GM12878 (cell line): Measurements from ENCODE around the gene PARS2. TPM values are rescaled to one million over a fixed set of nuclear protein-coding genes. Genes with fewer than 3 reads are reported as not detected.
A peak's percentile ranks its signal among the peaks of the same experiment; 100 is the strongest.

Experiments
- ATAC-seq: fragments of 200-7000 bp; cut with Tn5 transposase; 3 replicates; pipeline ENCODE4 v1.9.1; 2020; ENCODE audit warnings: mild to moderate bottlenecking, moderate library complexity
- BruUV-seq: library from RNA; stranded (reverse); fragments of 400-500 nt; replicated peaks from 2 replicates; lab custom pipeline; 2021; lab: Mats Ljungman, UMichigan
- CTCF ChIA-PET: fragments of 300-600 bp; sonication (Branson Sonifier 250); formaldehyde crosslinking; extraction: SDS; loops from one replicate; lab custom pipeline; 2021; ENCODE audit warnings: inconsistent platforms; lab: Yijun Ruan, JAX
- POLR2A ChIA-PET: fragments of 350-600 bp; formaldehyde crosslinking; extraction: SDS; loops from one replicate; lab custom pipeline; 2021; ENCODE audit warnings: inconsistent platforms; lab: Charles Lee
- RAD21 ChIA-PET: fragments of 300-600 bp; sonication (Branson Sonifier 250); formaldehyde crosslinking; loops from one replicate; lab custom pipeline; 2023; ENCODE audit warnings: antibody characterized with exemption; ENCODE audit not compliant: unreplicated experiment; lab: Charles Lee
- SMC1A ChIA-PET: fragments of 300-600 bp; sonication (Branson Sonifier 250); formaldehyde crosslinking; loops from one replicate; lab custom pipeline; 2023; ENCODE audit not compliant: unreplicated experiment, uncharacterized antibody; lab: Charles Lee
- DNase-seq: peaks from one replicate; pipeline ENCODE4 v3.0.0-alpha.2; 2011; ENCODE audit warnings: low read depth, low spot score
- FAIRE-seq: peaks from 3 replicates; lab custom pipeline; 2011; peaks lifted over from hg19 to GRCh38; lab: Jason Lieb, UNC
- H2AFZ ChIP-seq: 2 replicates; pipeline ENCODE4 v1.6.0; 2011; ENCODE audit warnings: low read depth, low read length, control low read depth; ENCODE audit not compliant: control insufficient read depth
- H3K27ac ChIP-seq: 2 replicates; pipeline ENCODE4 v1.5.1; 2011; ENCODE audit warnings: control low read depth; ENCODE audit not compliant: control insufficient read depth, insufficient read depth
- H3K27me3 ChIP-seq, 2 experiments: replicated peaks in 1 of 2; 2 replicates each; pipeline versions ENCODE4 v1.6.0 to v1.6.1; 2011; ENCODE audit warnings: low read length in 1 of 2; ENCODE audit not compliant: control insufficient read depth in 2 of 2, insufficient read depth in 2 of 2
- H3K36me3 ChIP-seq, 2 experiments: 2 replicates each; pipeline ENCODE4 v1.5.1; 2011; ENCODE audit warnings: low read length in 1 of 2; ENCODE audit not compliant: control insufficient read depth in 2 of 2, insufficient read depth in 2 of 2
- H3K4me1 ChIP-seq: 2 replicates; pipeline ENCODE4 v1.6.1; 2011; ENCODE audit warnings: mild to moderate bottlenecking, low read length, moderate library complexity, mixed read lengths; ENCODE audit not compliant: control insufficient read depth, insufficient read depth
- H3K4me2 ChIP-seq: 2 replicates; pipeline ENCODE4 v1.6.0; 2011; ENCODE audit warnings: control low read depth; ENCODE audit not compliant: control insufficient read depth, insufficient read depth
- H3K4me3 ChIP-seq: fragments of 200-600 bp; sonication (generic); 2 replicates; pipeline ENCODE4 v1.5.1; 2016
- H3K79me2 ChIP-seq: 2 replicates; pipeline ENCODE4 v1.6.0; 2011; ENCODE audit warnings: low read length; ENCODE audit not compliant: control insufficient read depth, insufficient read depth
- H3K9ac ChIP-seq: 2 replicates; pipeline ENCODE4 v1.8.0; 2011; ENCODE audit warnings: low read length, control low read depth, mixed read lengths; ENCODE audit not compliant: control insufficient read depth, insufficient read depth
- H3K9me3 ChIP-seq: replicated peaks from 3 replicates; pipeline ENCODE4 v1.5.1; 2011; ENCODE audit warnings: mild to moderate bottlenecking, low read length; ENCODE audit not compliant: control insufficient read depth, insufficient read depth
- H4K20me1 ChIP-seq: 2 replicates; pipeline ENCODE4 v1.6.0; 2011; ENCODE audit not compliant: control insufficient read depth, insufficient read depth
- ASH2L ChIP-seq: fragments of 300-600, 200-600 bp; sonication (generic); IDR thresholded peaks from 2 replicates; pipeline ENCODE4 v1.6.1; 2017; ENCODE audit warnings: low read depth, mild to moderate bottlenecking, borderline replicate concordance
- CBX3 ChIP-seq: fragments of 200-600 bp; sonication (generic); IDR thresholded peaks from 2 replicates; pipeline ENCODE4 v1.6.1; 2016; ENCODE audit warnings: low read depth, borderline replicate concordance
- CHD2 ChIP-seq: IDR thresholded peaks from 2 replicates; pipeline ENCODE4 v1.6.1; 2011; ENCODE audit warnings: low read depth, low read length, improper control_type of control experiment, borderline replicate concordance
- CHD4 ChIP-seq: fragments of 200-600 bp; sonication (generic); IDR thresholded peaks from 2 replicates; pipeline ENCODE4 v1.6.1; 2016; ENCODE audit warnings: mild to moderate bottlenecking
- ELK1 ChIP-seq: IDR thresholded peaks from 2 replicates; pipeline ENCODE4 v1.6.1; 2012; ENCODE audit warnings: low read depth, low read length, improper control_type of control experiment
- EZH2 ChIP-seq: IDR thresholded peaks from 2 replicates; pipeline ENCODE4 v1.6.1; 2012; ENCODE audit warnings: low read depth, mild to moderate bottlenecking, control low read depth, inconsistent platforms, low read length, borderline replicate concordance; ENCODE audit not compliant: control insufficient read depth
- HDAC6 ChIP-seq: fragments of 200-600 bp; sonication (generic); IDR thresholded peaks from one replicate; pipeline ENCODE4 v1.8.0; 2017; ENCODE audit warnings: antibody characterized with exemption; ENCODE audit not compliant: unreplicated experiment
- HSF1 ChIP-seq: fragments of 150-350 bp; IDR thresholded peaks from 2 replicates; pipeline ENCODE4 v1.6.1; 2014; ENCODE audit warnings: mild to moderate bottlenecking, low read depth, low read length
- IKZF2 ChIP-seq, 2 experiments: fragments of 450-650 bp; IDR thresholded peaks; 2 replicates each; pipeline ENCODE4 v1.6.1; 2017; ENCODE audit warnings: mild to moderate bottlenecking in 2 of 2, moderate library complexity in 2 of 2
- KDM1A ChIP-seq: fragments of 200-600 bp; sonication (generic); IDR thresholded peaks from 2 replicates; pipeline ENCODE4 v1.6.1; 2016; ENCODE audit warnings: borderline replicate concordance
- MTA3 ChIP-seq: IDR thresholded peaks from 2 replicates; pipeline ENCODE4 v1.6.1; 2012; ENCODE audit warnings: low read length, inconsistent platforms, borderline replicate concordance
- NFXL1 ChIP-seq: fragments of 450-650 bp; IDR thresholded peaks from 2 replicates; pipeline ENCODE4 v1.6.1; 2017; ENCODE audit warnings: antibody characterized with exemption, mild to moderate bottlenecking, borderline replicate concordance
- NFYB ChIP-seq: IDR thresholded peaks from 2 replicates; pipeline ENCODE4 v1.6.1; 2011; ENCODE audit warnings: low read depth, mild to moderate bottlenecking, low read length, improper control_type of control experiment, moderate library complexity; ENCODE audit not compliant: insufficient read depth
- NR2F1 ChIP-seq: fragments of 450-650 bp; conservative IDR thresholded peaks from 2 replicates; pipeline ENCODE4 v1.6.1; 2017; ENCODE audit warnings: mild to moderate bottlenecking
- RCOR1 ChIP-seq: conservative IDR thresholded peaks from 2 replicates; pipeline ENCODE4 v1.6.1; 2012; ENCODE audit warnings: low read depth, low read length, improper control_type of control experiment
- SIN3A ChIP-seq: IDR thresholded peaks from 2 replicates; pipeline ENCODE4 v1.6.1; 2012; ENCODE audit warnings: low read depth, low read length, improper control_type of control experiment
- SRF ChIP-seq, 2 experiments: IDR thresholded peaks; 2 replicates each; pipeline ENCODE4 v1.6.1; 2011; ENCODE audit warnings: low read depth in 2 of 2, low read length in 2 of 2, mild to moderate bottlenecking in 1 of 2, moderate library complexity in 1 of 2
- TBL1XR1 ChIP-seq: IDR thresholded peaks from 2 replicates; pipeline ENCODE4 v1.6.1; 2012; ENCODE audit warnings: low read depth, low read length, improper control_type of control experiment
- ZBTB33 ChIP-seq: fragments of 450-650 bp; IDR thresholded peaks from 2 replicates; pipeline ENCODE4 v1.6.1; 2017; ENCODE audit warnings: mild to moderate bottlenecking
- ZNF217 ChIP-seq: fragments of 450-650 bp; IDR thresholded peaks from 2 replicates; pipeline ENCODE4 v1.6.1; 2017; ENCODE audit warnings: antibody characterized with exemption, mild to moderate bottlenecking
- WGBS: methylation state at CpG from one replicate; pipeline ENCODE4 v1.1.6; 2016; ENCODE audit warnings: low lambda C conversion rate; ENCODE audit not compliant: insufficient replicate concordance, insufficient coverage; ENCODE audit errors: missing lambda C conversion rate; 5-methylcytosine and 5-hydroxymethylcytosine counted together
- in situ Hi-C: fragments of 300-500 bp; cut with MboI; formaldehyde crosslinking; loops from 9 replicates; pipeline ENCODE4 v1.14.3; 2018; ENCODE audit warnings: mixed read lengths
- intact Hi-C: fragments of 100-400 bp; cut with micrococcal nuclease; formaldehyde crosslinking; loops from one replicate; pipeline ENCODE4 v1.14.2; 2022; ENCODE audit not compliant: unreplicated experiment
- polyA plus RNA-seq, 11 experiments: library from polyadenylated mRNA; depleted of rRNA in 4 of 11; unstranded in 6 of 11; stranded (reverse) in 5 of 11; fragments of >200 nt; fragmentation: Nextera tagmentation in 4 of 11; fragmentation: Illumina TruSeq in 1 of 11; extraction: Ambion mirVana in 4 of 11; extraction: Trizol in 1 of 11; gene quantifications; 1 replicate in 1 of 11; 2 replicates in 10 of 11; pipeline versions ENCODE4 v1.2.1 to v1.2.3, GENCODE V29; 2011 to 2016; ENCODE audit warnings: inconsistent platforms in 2 of 11, missing spikeins in 2 of 11, low read depth in 1 of 11
- total RNA-seq, 4 experiments: library from RNA; depleted of rRNA in 3 of 4; stranded (reverse); fragments of >200 nt in 3 of 4; fragmentation: Illumina TruSeq in 1 of 4; extraction: Trizol in 1 of 4; gene quantifications; 2 replicates each; pipeline versions ENCODE4 v1.2.1 to v1.2.3, GENCODE V29; 2013 to 2021

The PARS2 gene
- total and polyA plus RNA-seq, 10 of the 15 experiments (the other 5 are each of a cell fraction or from before 2014, with no cell fraction given) = 3.7 to 12.2 (median 5.9) TPM

- Histone ChIP-seq H3K4me1 (peaks cover 13% of the 10 kb centered on the region), H3K27me3 (no peaks in the 10 kb centered on the region), H3K27ac (no peak overlapping the region), H3K9ac (no peak overlapping the region), H4K20me1 (no peaks in the 10 kb centered on the region), H3K36me3 (no peaks in the 10 kb centered on the region), H3K4me2 (no peak overlapping the region), H3K4me3 (no peak overlapping the region), H2AFZ (no peak overlapping the region), H3K79me2 (no peaks in the 10 kb centered on the region), H3K9me3 (no peaks in the 10 kb centered on the region)
- intact Hi-C loops = loop anchor here (1.0 to 5.0 kb wide), 6 partner anchors 138 to 740 kb away; partner anchors contain the start of gene SSBP3
- ATAC-seq (peak; percentile 82), FAIRE-seq (peak; percentile 78), DNase-seq (no peak)
- in situ Hi-C loops = loop anchor here (5.0 kb wide), 1 partner anchor 143 kb away; no protein-coding TSS in a partner anchor
- ChIA-PET POLR2A (no interaction called here), RAD21 (interaction anchor here (0.6 to 1.7 kb wide), 10 partner anchors 9 to 950 kb away, joined by 3 to 7 read pairs (median 4); partner anchors contain the start of genes TTC22 and TTC4), SMC1A (interaction anchor here (1.0 to 1.7 kb wide), 9 partner anchors 9 to 950 kb away, joined by 3 to 14 read pairs (median 5); no protein-coding TSS in a partner anchor), CTCF (interaction anchor here (0.6 to 7.6 kb wide), 19 partner anchors 9 to 952 kb away, joined by 3 to 44 read pairs (median 4); partner anchors contain the start of gene TTC22)
- WGBS = 27% methylated on average over 13 of the region's 13 CpGs
- no TSS peak for BruUV-seq
- TF ChIP-seq KDM1A = no peak
- no peak for TF ChIP-seq NR2F1
- TF ChIP-seq NFXL1 = no peak
- TF ChIP-seq TBL1XR1 = no peak
- TF ChIP-seq EZH2 = no peak
- TF ChIP-seq MTA3 = no peak
- no peak for TF ChIP-seq ELK1
- TF ChIP-seq SRF (IDR thresholded peaks at IDR 0.05; ENCODE audit: low read depth in 2 of 2, low read length in 2 of 2) = no peak
- TF ChIP-seq CHD4 = no peak
- TF ChIP-seq CBX3 = no peak
- 0 out of 2 replicates have a peak, but pooled peaks have one; percentile 17 for TF ChIP-seq CHD2
- no peak for TF ChIP-seq ZNF217
- TF ChIP-seq HDAC6 = no peak
- no peak for TF ChIP-seq SIN3A
- TF ChIP-seq ZBTB33 = no peak
- no peak for TF ChIP-seq NFYB
- no peak for TF ChIP-seq RCOR1
- TF ChIP-seq ASH2L = no peak
- TF ChIP-seq IKZF2 (IDR thresholded peaks at IDR 0.05) = no peak
- no peak for TF ChIP-seq HSF1
These were observed 46.0 kb upstream of the PARS2 start for GRCh38 chr1:54810153-54810942.
